Activated CD4-positive, alpha-beta T cell treated with anti-CD3 and anti-CD28 coated beads for 24 hours (primary cell): Measurements from ENCODE around the gene SLC25A21.

Source experiments
- DNase-seq, 2 donors: peaks; one replicate each; pipeline ENCODE4 v3.0.0-alpha.2; 2020; ENCODE audit warnings: low read depth in 2 of 2

Gene SLC25A21

DNA sequence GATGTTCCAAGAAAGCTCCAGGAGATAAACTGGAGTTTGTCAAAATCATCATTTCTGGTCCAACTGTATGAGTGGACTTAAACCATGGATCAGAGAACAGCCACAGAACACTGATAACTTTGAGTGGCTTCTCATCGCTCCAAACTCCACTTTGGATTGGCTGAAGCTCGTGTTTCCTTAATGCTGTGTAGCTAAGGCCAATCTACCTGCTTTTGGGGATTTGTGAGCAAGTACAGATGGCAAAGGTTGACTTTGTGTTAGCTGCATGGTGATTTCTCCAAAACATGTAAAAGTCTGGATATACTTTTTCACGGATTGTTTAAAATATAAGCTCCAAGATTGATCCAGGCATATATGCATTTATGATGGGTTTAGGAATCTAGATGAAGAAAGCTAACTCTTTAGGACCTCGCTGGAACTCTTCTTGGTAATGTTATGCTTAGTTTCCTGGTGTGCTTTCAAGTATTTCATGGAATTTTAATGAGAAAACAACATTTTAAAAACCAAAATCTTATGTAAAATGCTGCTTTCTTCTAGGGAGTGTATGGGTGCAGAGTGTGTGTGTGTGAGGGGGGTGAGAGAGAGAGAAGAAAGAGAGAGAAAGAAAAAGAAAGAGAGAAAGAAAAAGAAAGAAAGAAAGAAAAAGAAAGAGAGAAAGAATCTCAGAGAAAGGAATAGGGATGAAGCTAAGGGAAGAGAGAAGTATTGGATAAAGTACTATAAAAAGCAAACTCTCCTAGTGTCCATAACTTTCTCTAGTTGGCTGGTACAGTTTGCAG lies 522.3 kb downstream of the SLC25A21 start:
- DNase-seq: no peak

DNA sequence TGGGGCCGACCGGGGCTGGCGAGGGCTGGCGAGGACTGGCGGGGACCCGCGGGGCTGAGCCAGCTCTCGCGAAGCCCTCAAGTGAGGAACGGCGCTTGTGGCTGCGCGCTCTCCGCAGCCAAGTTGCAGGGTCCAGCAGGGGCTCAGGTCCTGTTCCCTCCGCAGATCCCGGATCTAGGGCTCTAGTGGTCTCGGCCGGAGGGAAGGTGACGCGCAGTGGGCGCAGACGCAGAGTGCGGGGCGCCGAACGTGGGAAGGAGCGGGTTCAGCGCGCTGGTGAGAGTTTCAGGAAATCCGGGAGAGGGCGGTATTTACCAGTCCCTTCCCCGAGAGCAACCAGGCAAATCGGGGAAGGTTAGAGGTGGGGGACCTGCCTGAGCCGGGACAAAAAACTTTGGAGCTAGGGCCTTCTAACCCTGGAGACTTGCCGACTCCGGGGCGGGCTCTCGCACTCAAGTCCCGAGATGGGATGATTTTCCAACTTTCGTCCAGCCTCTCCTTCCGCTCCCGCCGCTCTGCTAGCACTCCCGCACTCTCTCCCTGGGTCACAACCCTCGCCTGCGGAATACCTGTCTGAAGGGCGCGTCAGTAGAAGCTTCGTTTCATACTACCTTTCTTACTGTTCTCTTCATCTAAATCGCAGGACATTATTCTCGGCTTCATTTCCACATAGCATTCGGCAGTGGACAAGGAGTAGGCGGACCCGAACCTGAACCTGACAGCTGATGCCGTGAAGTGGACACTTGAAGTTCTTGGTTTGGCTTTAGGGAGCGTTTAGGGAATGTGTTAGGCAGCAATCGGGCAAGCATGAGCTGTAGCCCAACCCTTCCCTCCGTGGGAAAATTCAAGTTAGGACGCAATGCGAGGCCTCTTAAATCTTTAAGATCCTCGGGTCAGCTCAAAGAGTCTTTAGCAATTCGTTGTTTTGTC lies 524.3 kb downstream of the SLC25A21 start:
- DNase-seq: no peak

DNA sequence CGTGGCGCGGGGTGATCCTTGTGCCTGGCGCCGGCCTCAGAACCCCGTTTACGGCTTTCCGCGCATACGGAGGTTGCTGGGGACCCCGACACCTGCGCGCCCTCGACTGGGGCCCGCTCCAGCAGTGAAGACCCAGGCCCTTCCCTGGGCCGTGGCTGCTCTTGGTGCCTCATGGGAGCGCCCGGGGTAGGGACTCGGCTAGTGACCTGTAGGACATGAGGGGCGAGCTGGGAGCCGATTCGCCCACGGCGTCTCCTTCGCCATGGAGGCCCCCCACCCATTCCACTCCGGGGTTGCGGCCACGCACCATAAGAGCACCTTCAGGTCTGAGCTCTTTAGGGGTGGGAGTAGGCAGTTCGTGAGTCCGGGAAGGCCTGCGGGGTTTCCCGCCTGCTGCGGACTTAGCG lies 525.0 kb downstream of the SLC25A21 start:
- no peak for DNase-seq

DNA sequence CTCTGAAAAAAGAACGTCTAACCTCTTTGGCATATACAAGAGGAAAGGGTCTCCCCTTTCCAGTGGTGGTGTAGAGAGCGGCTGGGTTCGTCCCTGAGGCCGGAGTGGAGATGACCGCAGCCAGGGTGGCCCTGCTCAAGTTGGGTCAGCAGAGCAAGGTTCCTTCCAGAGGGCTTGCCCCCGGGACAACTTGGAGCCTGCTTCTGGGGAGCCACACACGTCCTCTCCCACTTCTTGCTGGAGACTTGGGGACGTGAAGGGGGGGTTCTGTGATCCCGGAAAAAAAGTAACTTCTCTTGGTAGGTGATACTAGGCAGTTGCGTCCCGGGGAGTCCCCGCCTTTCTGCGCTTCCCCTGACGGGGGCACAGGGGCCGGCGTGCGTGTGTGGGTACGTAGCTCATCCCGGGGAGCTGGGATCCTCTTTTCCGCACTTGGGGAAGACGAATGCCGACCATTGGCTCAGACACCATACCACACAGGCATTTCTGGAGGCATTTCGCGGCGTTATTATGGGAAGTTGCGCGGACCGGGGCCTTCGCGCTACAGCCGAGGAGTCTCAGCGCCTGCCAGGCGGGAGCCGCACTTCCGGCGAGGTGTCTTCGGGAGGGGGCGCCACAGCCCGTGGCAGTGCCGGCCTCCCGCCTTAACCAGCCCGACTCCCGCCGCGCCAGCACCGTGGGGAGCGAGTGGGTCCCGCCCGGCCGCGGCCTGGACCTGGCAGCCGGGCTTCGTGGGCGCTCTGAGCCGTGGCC lies 525.6 kb downstream of the SLC25A21 start:
- no peak for DNase-seq

DNA sequence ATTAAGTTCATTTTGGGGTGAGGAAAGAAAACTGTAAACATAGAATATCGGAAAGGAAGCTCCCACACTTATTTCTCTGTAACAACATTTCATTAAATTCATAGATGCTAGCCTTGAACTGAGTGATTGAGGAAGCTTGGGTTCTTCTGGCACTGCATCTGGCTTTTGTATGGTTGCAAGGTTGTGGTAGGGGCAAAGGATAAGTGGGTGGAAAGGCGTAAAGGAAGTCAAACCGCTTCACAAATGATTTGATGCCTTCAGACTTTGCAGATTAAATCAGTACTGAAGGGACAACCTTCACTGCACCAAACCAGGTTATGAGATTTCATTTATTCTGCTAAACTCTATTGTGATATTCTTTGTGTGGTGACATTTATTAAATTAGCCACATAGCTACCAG lies 538.8 kb downstream of the SLC25A21 start:
- DNase-seq: no peak
